ENCODE measurements around the gene KIRREL3. TPM values are rescaled to one million over a fixed set of nuclear protein-coding genes. Genes with fewer than 3 reads are reported as not detected.

The KIRREL3 gene
- total RNA-seq, 1 experiment from 2014 or later, result not detected

- in situ Hi-C loops (cut with HindIII; ENCODE audit: low pct_unique_long_range_greater_than_20kb, low sequenced_read_pairs), result no loop called here
These were observed 299.6 kb downstream of the KIRREL3 start for GRCh38 chr11:126700768-126701519.

GRCh38 chr11:126698576-126698975, 302.0 kb downstream of the KIRREL3 start:
- in situ Hi-C loops (cut with HindIII; ENCODE audit: low pct_unique_long_range_greater_than_20kb, low sequenced_read_pairs), result no loop called here
- DNase-seq (ENCODE audit: low read depth, low spot score), result no peak

More at GRCh38 chr11:126700768-126701519, 299.6 kb downstream of the KIRREL3 start:
- DNase-seq (ENCODE audit: low read depth, low spot score), result peak; percentile 94

GRCh38 chr11:126697936-126698335, 302.6 kb downstream of the KIRREL3 start:
- DNase-seq (ENCODE audit: low read depth, low spot score), result no peak
- in situ Hi-C loops (cut with HindIII; ENCODE audit: low pct_unique_long_range_greater_than_20kb, low sequenced_read_pairs), result no loop called here

- no peak for DNase-seq (ENCODE audit: low read depth, low spot score)
- in situ Hi-C loops (cut with HindIII; ENCODE audit: low pct_unique_long_range_greater_than_20kb, low sequenced_read_pairs), result no loop called here
These were observed 303.6 kb downstream of the KIRREL3 start for GRCh38 chr11:126696982-126697381.

GRCh38 chr11:126695293-126695692, 305.3 kb downstream of the KIRREL3 start:
- no peak for DNase-seq (ENCODE audit: low read depth, low spot score)
- in situ Hi-C loops (cut with HindIII; ENCODE audit: low pct_unique_long_range_greater_than_20kb, low sequenced_read_pairs), result no loop called here

GRCh38 chr11:126694065-126694625, 306.4 kb downstream of the KIRREL3 start:
- DNase-seq (ENCODE audit: low read depth, low spot score), result no peak
- in situ Hi-C loops (cut with HindIII; ENCODE audit: low pct_unique_long_range_greater_than_20kb, low sequenced_read_pairs), result no loop called here

- in situ Hi-C loops (cut with HindIII; ENCODE audit: low pct_unique_long_range_greater_than_20kb, low sequenced_read_pairs), result no loop called here
- no peak for DNase-seq (ENCODE audit: low read depth, low spot score)
These were observed 313.1 kb downstream of the KIRREL3 start for GRCh38 chr11:126687477-126687876.

GRCh38 chr11:126686938-126687337, 313.6 kb downstream of the KIRREL3 start:
- in situ Hi-C loops (cut with HindIII; ENCODE audit: low pct_unique_long_range_greater_than_20kb, low sequenced_read_pairs), result no loop called here

GRCh38 chr11:126683766-126684728, 316.5 kb downstream of the KIRREL3 start:
- in situ Hi-C loops (cut with HindIII; ENCODE audit: low pct_unique_long_range_greater_than_20kb, low sequenced_read_pairs), result no loop called here
- DNase-seq (ENCODE audit: low read depth, low spot score), result no peak

More at GRCh38 chr11:126686938-126687337, 313.6 kb downstream of the KIRREL3 start:
- DNase-seq (ENCODE audit: low read depth, low spot score), result no peak

GRCh38 chr11:126682590-126682989, 318.0 kb downstream of the KIRREL3 start:
- in situ Hi-C loops (cut with HindIII; ENCODE audit: low pct_unique_long_range_greater_than_20kb, low sequenced_read_pairs), result no loop called here
- no peak for DNase-seq (ENCODE audit: low read depth, low spot score)

- no peak for DNase-seq (ENCODE audit: low read depth, low spot score)
These were observed 319.9 kb downstream of the KIRREL3 start for GRCh38 chr11:126680700-126681099.

GRCh38 chr11:126680131-126680530, 320.4 kb downstream of the KIRREL3 start:
- in situ Hi-C loops (cut with HindIII; ENCODE audit: low pct_unique_long_range_greater_than_20kb, low sequenced_read_pairs), result no loop called here
- DNase-seq (ENCODE audit: low read depth, low spot score), result peak; percentile 28

More at GRCh38 chr11:126680700-126681099, 319.9 kb downstream of the KIRREL3 start:
- in situ Hi-C loops (cut with HindIII; ENCODE audit: low pct_unique_long_range_greater_than_20kb, low sequenced_read_pairs), result no loop called here

GRCh38 chr11:126679033-126679432, 321.5 kb downstream of the KIRREL3 start:
- in situ Hi-C loops (cut with HindIII; ENCODE audit: low pct_unique_long_range_greater_than_20kb, low sequenced_read_pairs), result no loop called here
- DNase-seq (ENCODE audit: low read depth, low spot score), result no peak

- in situ Hi-C loops (cut with HindIII; ENCODE audit: low pct_unique_long_range_greater_than_20kb, low sequenced_read_pairs), result no loop called here
- DNase-seq (ENCODE audit: low read depth, low spot score), result no peak
These were observed 324.0 kb downstream of the KIRREL3 start for GRCh38 chr11:126676536-126676935.

- in situ Hi-C loops (cut with HindIII; ENCODE audit: low pct_unique_long_range_greater_than_20kb, low sequenced_read_pairs), result no loop called here
- DNase-seq (ENCODE audit: low read depth, low spot score), result no peak
These were observed 327.3 kb downstream of the KIRREL3 start for GRCh38 chr11:126673319-126673718.

GRCh38 chr11:126669416-126669815, 331.2 kb downstream of the KIRREL3 start:
- in situ Hi-C loops (cut with HindIII; ENCODE audit: low pct_unique_long_range_greater_than_20kb, low sequenced_read_pairs), result no loop called here
- no peak for DNase-seq (ENCODE audit: low read depth, low spot score)

GRCh38 chr11:126664643-126665042, 335.9 kb downstream of the KIRREL3 start:
- in situ Hi-C loops (cut with HindIII; ENCODE audit: low pct_unique_long_range_greater_than_20kb, low sequenced_read_pairs), result no loop called here
- DNase-seq (ENCODE audit: low read depth, low spot score), result no peak
